GM19324 (cell line): Measurements from ENCODE around the gene NDUFAF7.
"Not testable (repeated sequence)": the region's sequence is repeated elsewhere in the genome, so short reads cannot be mapped to it uniquely, and the experiment has no call there.

Experiments used
- ATAC-seq: cut with Tn5 transposase; IDR thresholded peaks from one replicate; pipeline ENCODE4 v1.9.1; 2021; ENCODE audit warnings: mild to moderate bottlenecking, moderate library complexity; ENCODE audit not compliant: unreplicated experiment, low FRiP score

NDUFAF7 gene

GRCh38 chr2:37276291-37276690 lies 44.8 kb downstream of the NDUFAF7 start:
- ATAC-seq: no peak

- no peak for ATAC-seq
Measured at GRCh38 chr2:37281916-37282315, 50.5 kb downstream of the NDUFAF7 start.

DNA sequence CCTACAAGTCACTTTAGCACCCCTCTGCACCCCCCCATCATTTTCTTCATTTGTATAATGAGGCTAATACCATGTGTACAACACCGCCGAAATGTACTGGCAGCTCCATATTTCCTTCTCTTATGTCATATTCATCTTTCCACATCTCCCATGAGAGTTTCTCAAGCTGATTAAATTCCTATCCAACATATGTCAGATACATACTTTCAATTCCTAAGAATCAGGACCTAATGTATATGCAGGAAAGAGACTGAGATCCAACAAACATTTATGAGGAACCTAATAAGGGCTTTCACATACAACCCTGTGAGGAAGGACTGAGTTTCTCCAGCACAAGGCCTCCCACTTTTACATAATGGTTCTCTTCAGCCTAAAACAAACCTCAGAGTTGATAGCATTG lies 51.3 kb downstream of the NDUFAF7 start:
- no peak for ATAC-seq

DNA sequence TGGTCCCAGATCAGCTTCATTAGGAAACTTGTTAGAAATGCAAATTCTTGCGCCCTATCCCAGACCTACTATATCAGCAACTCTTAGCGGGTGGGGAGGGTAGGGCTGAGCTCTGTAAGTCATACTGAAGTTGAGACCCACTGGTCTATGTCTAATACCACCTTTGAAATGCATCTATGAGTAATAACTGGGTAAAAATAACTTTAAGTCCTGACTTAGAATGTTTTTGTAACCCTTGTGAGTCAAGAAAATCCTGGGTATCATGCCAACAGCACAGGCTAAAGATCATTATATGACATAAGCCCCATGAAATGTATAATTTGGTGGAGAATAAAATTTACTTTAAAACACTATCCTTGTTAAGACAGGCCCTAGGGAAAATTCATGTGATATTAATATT lies 51.7 kb downstream of the NDUFAF7 start:
- ATAC-seq: no peak

GRCh38 chr2:37284381-37284780 lies 52.9 kb downstream of the NDUFAF7 start:
- ATAC-seq: no peak

- ATAC-seq: no peak
Measured at GRCh38 chr2:37287966-37288365, 56.5 kb downstream of the NDUFAF7 start.

DNA sequence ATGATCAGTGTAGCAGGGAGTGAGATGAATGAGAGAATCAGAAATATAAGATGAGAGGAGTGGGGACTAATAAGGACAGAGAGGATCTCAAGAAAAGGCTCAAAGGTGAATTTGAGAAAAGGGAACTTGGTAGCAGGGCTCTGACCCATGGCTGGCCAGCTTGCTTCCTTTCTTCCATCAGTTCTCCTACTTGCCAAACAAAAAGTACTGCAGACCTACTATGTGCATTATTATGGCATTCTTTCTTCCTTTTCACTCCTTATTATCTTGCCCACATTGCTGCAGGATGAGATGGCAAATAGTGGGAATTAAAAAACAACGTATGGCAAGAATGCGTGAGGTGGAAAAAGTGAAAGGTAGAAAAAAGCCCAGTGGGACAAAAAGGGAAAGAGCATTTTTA lies 60.2 kb downstream of the NDUFAF7 start:
- ATAC-seq: no peak

DNA sequence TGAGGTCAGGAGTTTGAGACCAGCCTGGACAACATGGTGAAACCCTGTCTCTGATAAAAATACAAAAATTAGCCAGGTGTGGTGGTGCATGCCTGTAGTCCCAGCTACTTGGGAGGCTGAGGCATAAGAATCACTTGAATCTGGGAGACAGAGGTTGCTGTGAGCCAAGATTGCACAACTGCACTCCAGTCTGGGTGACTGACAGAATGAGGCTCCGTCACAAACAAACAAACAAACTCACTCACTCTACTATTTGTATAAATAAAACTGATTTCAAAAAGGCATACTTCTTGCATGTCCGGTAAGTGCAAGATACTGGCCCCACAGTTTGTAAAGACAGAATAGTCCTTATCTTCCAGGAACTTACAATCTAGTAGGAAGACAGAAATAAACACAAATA lies 63.4 kb downstream of the NDUFAF7 start:
- not testable (repeated sequence) for ATAC-seq

- no peak for ATAC-seq
Measured at GRCh38 chr2:37295469-37296073, 64.1 kb downstream of the NDUFAF7 start.

- ATAC-seq: no peak
Measured at GRCh38 chr2:37297632-37298031, 66.2 kb downstream of the NDUFAF7 start.
